Activated naive CD8-positive, alpha-beta T cell treated with anti-CD3 and anti-CD28 coated beads, Interleukin-2, amount 10 ng/mL, durations not matched to agents 7 days and 5 days (primary cell): ENCODE results near the gene NUP43. TPM values are rescaled to one million over a fixed set of nuclear protein-coding genes. Genes with fewer than 3 reads are reported as not detected.
"Not testable (repeated sequence)": the region's sequence is repeated elsewhere in the genome, so short reads cannot be mapped to it uniquely, and the experiment has no call there.

ENCODE experiments used
- ATAC-seq: fragments of 150-1000 bp; cut with Tn5 transposase; one replicate; pipeline ENCODE4 v1.10.0; 2021; ENCODE audit warnings: low read depth, moderate library complexity
- POLR2A ChIA-PET: fragments of 350-600 bp; sonication (Branson Sonifier 250); formaldehyde crosslinking; loops from one replicate; lab custom pipeline; 2021; ENCODE audit warnings: antibody characterized with exemption; lab: Charles Lee
- DNase-seq: peaks from one replicate; pipeline ENCODE4 v3.0.0; 2021
- H3K27ac Mint-ChIP-seq: one replicate; pipeline ENCODE4 v1.8.0; 2022; ENCODE audit warnings: mild to moderate bottlenecking, mixed read lengths
- H3K27me3 Mint-ChIP-seq: one replicate; pipeline ENCODE4 v1.8.0; 2022; ENCODE audit warnings: mild to moderate bottlenecking, moderate library complexity, mixed read lengths
- H3K36me3 Mint-ChIP-seq: one replicate; pipeline ENCODE4 v1.8.0; 2021; ENCODE audit warnings: mild to moderate bottlenecking, mixed read lengths
- H3K4me1 Mint-ChIP-seq: one replicate; pipeline ENCODE4 v1.8.0; 2021; ENCODE audit warnings: mixed read lengths
- H3K4me3 Mint-ChIP-seq: one replicate; pipeline ENCODE4 v1.8.0; 2022; ENCODE audit warnings: mild to moderate bottlenecking, moderate library complexity, mixed read lengths
- H3K9me3 Mint-ChIP-seq: one replicate; pipeline ENCODE4 v1.8.0; 2021; ENCODE audit warnings: mixed read lengths
- total RNA-seq, 2 experiments: library from RNA; stranded (reverse); gene quantifications; one replicate each; pipeline ENCODE4 v1.2.3, GENCODE V29; 2021

NUP43 gene
- total RNA-seq, 2 experiments from 2014 or later = 61.2 to 67.6 TPM

DNA sequence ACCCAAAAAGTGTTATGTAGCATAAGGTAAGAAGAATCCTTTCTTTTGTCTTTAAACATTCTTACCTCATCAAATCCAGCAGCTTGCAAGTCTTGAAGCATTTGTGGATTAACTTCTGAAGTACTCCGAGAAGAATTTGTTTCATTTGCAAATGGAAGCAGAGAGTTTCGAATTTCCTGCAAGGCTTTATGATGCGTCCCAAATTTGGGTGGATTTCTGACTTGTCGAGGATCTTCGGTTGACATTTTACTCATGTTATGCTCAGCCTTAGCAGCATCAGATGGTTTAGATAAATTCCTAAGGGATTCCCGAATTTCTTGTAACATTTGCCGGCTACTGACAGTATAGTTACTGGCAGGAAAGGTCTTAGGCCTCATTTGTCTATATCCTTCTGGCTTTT lies 44.6 kb downstream of the NUP43 start:
- no peak overlapping the region for H3K27ac Mint-ChIP-seq
- POLR2A ChIA-PET = no interaction called here
- peaks cover 29% of the 10 kb centered on the region for H3K4me1 Mint-ChIP-seq
- ATAC-seq = no peak
- no peak overlapping the region for H3K4me3 Mint-ChIP-seq
- H3K36me3 Mint-ChIP-seq = peaks cover 12% of the 10 kb centered on the region
- no peaks in the 10 kb centered on the region for H3K9me3 Mint-ChIP-seq
- H3K27me3 Mint-ChIP-seq = no peaks in the 10 kb centered on the region
- no peak for DNase-seq

DNA sequence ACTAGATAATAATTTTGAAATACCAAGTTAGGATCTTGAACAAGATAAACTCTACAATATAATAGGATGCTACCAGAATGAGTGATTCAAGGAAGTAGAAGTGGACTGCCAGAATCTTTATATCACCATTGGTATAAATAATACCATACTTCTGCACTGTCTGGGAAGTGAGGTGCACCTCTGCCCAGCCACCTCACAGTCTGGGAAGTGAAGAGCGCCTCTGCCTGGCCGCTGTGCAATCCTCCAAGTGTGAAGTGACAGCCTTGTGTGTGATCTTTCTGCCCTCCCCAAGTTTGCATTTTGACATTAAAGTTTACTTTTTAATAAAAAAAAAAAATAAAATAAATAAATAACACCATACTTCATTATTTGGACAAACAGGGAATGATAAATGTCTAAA lies 47.2 kb downstream of the NUP43 start:
- Mint-ChIP-seq H3K4me3 (no peak overlapping the region), H3K9me3 (no peaks in the 10 kb centered on the region), H3K4me1 (peaks cover 22% of the 10 kb centered on the region), H3K27ac (no peak overlapping the region), H3K36me3 (peaks cover 11% of the 10 kb centered on the region), H3K27me3 (no peaks in the 10 kb centered on the region)
- ATAC-seq = no peak
- no peak for DNase-seq
- POLR2A ChIA-PET = no interaction called here

DNA sequence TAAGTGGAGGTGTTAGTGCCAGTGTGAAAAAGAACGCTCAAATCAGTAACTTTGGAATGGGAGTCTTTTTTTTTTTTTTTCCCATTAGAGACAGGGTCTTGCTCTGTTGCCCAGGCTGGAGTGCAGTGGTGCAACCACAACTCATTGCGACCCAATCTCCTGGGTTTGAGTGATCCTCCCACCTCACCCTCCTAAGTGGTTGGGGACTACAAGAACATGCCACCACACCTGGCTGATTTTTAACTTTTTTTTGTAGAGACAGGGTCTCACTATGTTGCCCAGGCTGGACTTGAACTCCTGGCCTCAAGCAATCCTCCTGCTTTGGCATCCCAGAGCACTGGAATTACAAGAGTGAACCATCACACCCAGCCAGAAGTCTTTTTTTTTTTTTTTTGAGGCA lies 48.2 kb downstream of the NUP43 start:
- no peak overlapping the region for H3K27ac Mint-ChIP-seq
- POLR2A ChIA-PET = interaction anchor here (2.7 kb wide), 1 partner anchor 19 kb away, joined by 9 read pairs; the partner anchor contains the start of gene LATS1
- peaks cover 14% of the 10 kb centered on the region for H3K36me3 Mint-ChIP-seq
- DNase-seq (no peak), ATAC-seq (no peak)
- no peaks in the 10 kb centered on the region for H3K27me3 Mint-ChIP-seq
- H3K9me3 Mint-ChIP-seq = no peaks in the 10 kb centered on the region
- H3K4me3 Mint-ChIP-seq = no peak overlapping the region
- H3K4me1 Mint-ChIP-seq = peaks cover 18% of the 10 kb centered on the region

DNA sequence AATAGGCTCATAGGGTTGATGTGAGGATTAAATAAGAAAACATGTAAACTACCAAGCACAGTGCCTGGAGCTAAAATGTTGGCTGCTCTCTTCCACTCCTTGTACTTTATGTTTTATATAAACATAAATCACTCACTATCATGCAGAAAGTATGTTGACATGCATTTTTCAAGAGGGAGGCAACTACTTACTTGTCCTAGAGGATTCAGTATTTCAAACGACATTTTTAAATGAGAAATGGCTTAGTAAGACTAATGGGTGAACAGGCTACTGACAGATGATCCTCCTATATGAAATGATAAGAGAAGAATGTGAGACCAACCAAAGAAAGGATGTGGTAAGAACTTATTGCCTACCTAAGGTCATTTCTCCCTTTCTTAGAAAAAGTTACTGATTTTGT lies 49.4 kb downstream of the NUP43 start:
- POLR2A ChIA-PET = interaction anchor here (2.7 kb wide), 1 partner anchor 21 kb away, joined by 9 read pairs; the partner anchor contains the start of gene LATS1
- H3K4me1 Mint-ChIP-seq = peaks cover 18% of the 10 kb centered on the region
- ATAC-seq (peak; percentile 30), DNase-seq (no peak)
- H3K36me3 Mint-ChIP-seq = peaks cover 16% of the 10 kb centered on the region
- peak overlapping the region; percentile 9 for H3K27ac Mint-ChIP-seq
- no peaks in the 10 kb centered on the region for H3K9me3 Mint-ChIP-seq
- H3K4me3 Mint-ChIP-seq = peak overlapping the region; percentile 45
- H3K27me3 Mint-ChIP-seq = no peaks in the 10 kb centered on the region

DNA sequence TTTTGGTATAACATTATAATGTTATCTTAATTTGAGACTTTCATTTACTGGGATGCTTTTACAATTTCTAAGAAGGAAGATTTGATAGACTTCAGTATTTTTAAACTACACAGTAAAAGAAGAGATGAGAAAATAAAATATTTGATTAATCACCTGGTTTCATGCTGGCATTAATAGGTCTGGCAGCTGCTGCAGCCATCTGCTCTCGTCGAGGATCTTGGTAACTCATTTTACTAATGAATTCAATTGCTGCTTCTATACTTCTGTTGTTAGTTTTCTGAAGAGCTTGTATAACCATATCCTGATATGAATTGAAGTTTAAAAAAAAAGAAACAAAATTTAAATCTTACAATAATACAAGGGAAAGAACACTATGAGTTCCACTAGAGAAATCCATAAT lies 51.4 kb downstream of the NUP43 start:
- Mint-ChIP-seq H3K4me1 (peaks cover 23% of the 10 kb centered on the region), H3K36me3 (peaks cover 28% of the 10 kb centered on the region), H3K27ac (no peak overlapping the region), H3K9me3 (no peaks in the 10 kb centered on the region), H3K4me3 (no peak overlapping the region), H3K27me3 (no peaks in the 10 kb centered on the region)
- ATAC-seq (no peak), DNase-seq (no peak)
- POLR2A ChIA-PET = no interaction called here

DNA sequence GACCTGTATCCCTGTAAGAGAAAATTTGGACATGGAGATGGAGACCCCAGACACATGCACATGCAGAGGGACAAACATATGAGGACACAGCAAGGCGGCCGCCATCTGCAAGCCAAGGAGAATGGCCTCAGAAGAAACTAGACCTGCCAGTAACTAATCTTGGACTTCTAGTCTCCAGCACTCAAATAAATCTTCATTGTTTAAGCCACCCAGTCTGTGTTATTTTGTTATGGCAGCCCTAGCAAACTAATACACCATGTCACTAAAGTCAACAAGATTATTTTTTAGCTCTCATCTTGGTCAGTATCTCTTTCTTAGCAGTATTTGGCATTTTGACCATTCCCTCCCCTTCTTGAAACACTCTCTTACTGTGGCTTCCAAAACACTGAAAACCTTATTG lies 55.1 kb downstream of the NUP43 start:
- Mint-ChIP-seq H3K9me3 (no peaks in the 10 kb centered on the region), H3K36me3 (peaks cover 32% of the 10 kb centered on the region), H3K27me3 (no peaks in the 10 kb centered on the region), H3K4me3 (no peak overlapping the region), H3K27ac (no peak overlapping the region), H3K4me1 (peaks cover 25% of the 10 kb centered on the region)
- no peak for ATAC-seq
- POLR2A ChIA-PET = no interaction called here
- no peak for DNase-seq

DNA sequence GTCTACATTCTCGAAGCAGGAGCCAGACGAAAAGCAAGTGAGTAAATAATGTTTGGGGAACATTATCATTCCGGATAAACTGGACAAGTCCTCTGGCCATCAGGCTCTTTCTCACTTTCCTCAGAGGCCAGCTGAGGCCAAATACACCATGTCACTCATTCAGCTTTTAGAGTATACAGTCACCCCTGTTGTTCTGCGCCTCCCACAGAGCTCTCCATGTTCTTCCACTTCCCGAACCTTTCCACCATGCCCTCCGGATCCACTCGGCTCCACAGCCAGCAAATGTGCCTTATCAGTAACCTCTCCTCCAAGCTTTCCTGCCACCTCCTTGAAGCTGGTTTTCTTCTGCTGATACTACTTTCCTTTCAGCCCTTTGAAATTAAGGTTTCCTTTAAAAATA lies 60.1 kb downstream of the NUP43 start:
- H3K4me3 Mint-ChIP-seq = no peak overlapping the region
- POLR2A ChIA-PET = interaction anchor here (0.5 to 1.5 kb wide), 5 partner anchors 26 to 140 kb away, joined by 3 to 6 read pairs (median 3); partner anchors contain the start of gene PPIL4
- ATAC-seq = no peak

DNA sequence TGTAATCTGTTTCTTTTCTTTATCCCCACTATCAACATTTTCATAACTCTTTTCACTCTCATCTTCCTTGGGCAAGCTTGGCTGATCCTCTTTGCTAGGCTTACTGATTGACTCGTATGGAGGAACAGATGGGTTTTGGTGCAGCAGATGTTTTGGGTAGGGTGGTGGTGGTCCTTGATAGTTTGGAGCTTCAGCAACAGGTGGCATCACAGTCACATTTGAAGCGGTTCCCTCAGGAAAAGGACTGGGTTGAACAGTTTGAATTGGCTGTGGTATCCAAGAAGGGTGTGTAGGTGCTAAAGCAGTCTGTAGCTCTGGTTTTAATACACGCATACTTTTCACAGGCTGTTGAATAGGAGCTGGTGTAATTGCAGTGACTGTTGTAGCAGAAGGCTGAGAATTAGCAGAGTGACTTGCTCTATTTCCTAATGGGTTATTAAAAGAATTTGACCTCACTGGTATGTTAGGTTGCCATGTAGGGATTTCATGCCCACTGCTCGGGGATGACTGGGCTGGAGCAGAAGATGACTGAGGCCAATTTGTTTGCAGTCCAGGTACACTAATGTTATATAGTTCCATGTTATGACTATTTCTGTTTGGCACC lies 63.0 kb downstream of the NUP43 start:
- no peak overlapping the region for H3K27ac Mint-ChIP-seq
- no peaks in the 10 kb centered on the region for H3K27me3 Mint-ChIP-seq
- ATAC-seq (no peak), DNase-seq (no peak)
- no peak overlapping the region for H3K4me3 Mint-ChIP-seq
- POLR2A ChIA-PET = no interaction called here
- H3K36me3 Mint-ChIP-seq = peaks cover 25% of the 10 kb centered on the region
- H3K9me3 Mint-ChIP-seq = no peaks in the 10 kb centered on the region
- peaks cover 18% of the 10 kb centered on the region for H3K4me1 Mint-ChIP-seq

More for the DNA sequence above, 60.1 kb downstream of the NUP43 start:
- Mint-ChIP-seq H3K4me1 (peaks cover 25% of the 10 kb centered on the region), H3K27ac (peak overlapping the region; percentile 55), H3K27me3 (no peaks in the 10 kb centered on the region), H3K9me3 (no peaks in the 10 kb centered on the region), H3K36me3 (peaks cover 28% of the 10 kb centered on the region)
- DNase-seq = no peak

DNA sequence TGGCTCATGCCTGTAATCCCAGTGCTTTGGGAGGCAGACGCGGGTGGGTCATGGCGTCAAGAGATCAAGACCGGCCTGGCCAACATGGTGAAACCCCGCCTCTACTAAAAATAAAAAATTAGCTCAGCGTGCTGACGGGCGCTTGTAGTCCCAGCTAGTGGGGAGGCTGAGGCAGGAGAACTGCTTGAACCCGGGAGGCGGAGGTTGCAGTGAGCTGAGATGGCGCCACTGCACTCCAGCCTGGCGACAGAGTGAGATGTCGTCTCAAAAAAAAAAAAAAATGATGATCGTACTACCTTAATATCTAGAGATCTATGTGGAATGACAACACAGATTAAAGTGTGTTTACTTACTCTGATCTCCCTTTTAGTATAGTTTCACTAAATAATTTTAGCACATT lies 64.5 kb downstream of the NUP43 start:
- H3K4me3 Mint-ChIP-seq, ATAC-seq: not testable (repeated sequence)
- POLR2A ChIA-PET = interaction anchor here (0.7 kb wide), 1 partner anchor 328 kb away, joined by 3 read pairs; no protein-coding TSS in a partner anchor

DNA sequence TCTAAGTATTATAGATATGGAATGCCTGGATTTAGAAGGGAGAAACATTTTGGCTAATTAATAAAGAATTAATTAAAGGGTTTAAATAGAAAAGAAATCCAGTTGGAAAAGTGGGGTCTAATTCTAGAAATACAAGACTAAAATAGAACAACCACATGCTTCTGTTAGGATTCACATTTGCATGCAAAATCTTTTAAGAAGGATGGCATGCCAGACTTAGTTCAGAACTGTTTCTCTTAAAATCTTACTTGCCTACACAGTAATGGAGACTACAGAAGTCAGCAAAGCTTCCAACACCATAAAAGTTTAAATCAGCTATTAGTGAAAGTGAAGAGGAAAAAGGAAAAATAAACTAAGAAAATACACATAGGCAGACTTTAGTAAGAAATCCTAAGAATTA lies 65.1 kb downstream of the NUP43 start:
- Mint-ChIP-seq H3K27me3 (no peaks in the 10 kb centered on the region), H3K27ac (no peak overlapping the region), H3K9me3 (no peaks in the 10 kb centered on the region), H3K4me3 (no peak overlapping the region), H3K4me1 (peaks cover 9% of the 10 kb centered on the region), H3K36me3 (peaks cover 34% of the 10 kb centered on the region)
- ATAC-seq (no peak), DNase-seq (no peak)
- POLR2A ChIA-PET = interaction anchor here (0.7 kb wide), 1 partner anchor 329 kb away, joined by 3 read pairs; no protein-coding TSS in a partner anchor

More for the DNA sequence above, 64.5 kb downstream of the NUP43 start:
- not testable (repeated sequence) for DNase-seq, H3K27ac Mint-ChIP-seq, H3K9me3 Mint-ChIP-seq, H3K27me3 Mint-ChIP-seq
- Mint-ChIP-seq H3K36me3 (peaks cover 33% of the 10 kb centered on the region), H3K4me1 (peaks cover 15% of the 10 kb centered on the region)

DNA sequence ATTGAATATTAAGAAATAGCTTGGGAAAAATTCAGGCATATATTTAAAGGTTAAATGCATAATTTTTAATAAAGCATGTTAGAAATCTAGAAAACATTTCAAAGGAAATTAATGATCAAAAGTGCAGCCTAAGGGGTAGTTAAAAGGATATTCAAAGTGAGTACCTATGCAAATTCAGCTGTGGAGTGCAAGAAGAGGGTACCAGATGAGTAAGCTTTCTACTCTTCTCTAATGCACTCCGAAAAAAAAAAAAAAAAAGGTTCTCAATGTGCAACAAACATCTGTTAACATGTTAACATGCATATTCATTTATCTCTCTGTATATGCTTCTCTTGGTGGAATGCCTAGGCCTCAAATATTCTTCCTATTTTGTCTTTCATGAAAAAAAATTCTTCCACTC lies 65.8 kb downstream of the NUP43 start:
- H3K27ac Mint-ChIP-seq = no peak overlapping the region
- POLR2A ChIA-PET = no interaction called here
- ATAC-seq = no peak

More for the DNA sequence above, 65.8 kb downstream of the NUP43 start:
- H3K4me3 Mint-ChIP-seq = no peak overlapping the region
- no peaks in the 10 kb centered on the region for H3K27me3 Mint-ChIP-seq
- peaks cover 35% of the 10 kb centered on the region for H3K36me3 Mint-ChIP-seq
- H3K9me3 Mint-ChIP-seq = no peaks in the 10 kb centered on the region
- no peak for DNase-seq
- peaks cover 7% of the 10 kb centered on the region for H3K4me1 Mint-ChIP-seq

Other genes starting within 250 kb of the NUP43 start
- 10 to 100 TPM; 24.2 to 24.9 TPM for gene PPIL4, start 200.5 kb downstream of the NUP43 start, total RNA-seq
- gene GINM1, start 180.2 kb downstream of the NUP43 start, total RNA-seq = 10 to 100 TPM; 21.9 to 22.8 TPM
- gene KATNA1, start 97.8 kb downstream of the NUP43 start, total RNA-seq = 10 to 100 TPM; 22.6 to 26.5 TPM
- gene LATS1, start 28.4 kb downstream of the NUP43 start, total RNA-seq = 10 to 100 TPM; 37.7 to 38.5 TPM
- 10 to 100 TPM; 76.9 to 80.0 TPM for gene PCMT1, start 3.2 kb upstream of the NUP43 start, total RNA-seq
- gene LRP11, start 117.8 kb upstream of the NUP43 start, total RNA-seq = 1 to 10 TPM; 2.3 to 2.7 TPM
- gene RAET1E, start 151.6 kb upstream of the NUP43 start, total RNA-seq = not detected
- not detected for gene RAET1G, start 176.6 kb upstream of the NUP43 start, total RNA-seq
- under 1 TPM; 0.53 to 0.60 TPM for gene ULBP2, start 195.5 kb upstream of the NUP43 start, total RNA-seq
- under 1 TPM; 0.91 to 0.97 TPM for gene ULBP1, start 217.4 kb upstream of the NUP43 start, total RNA-seq